Heart left ventricle (tissue), 16 donors: ENCODE results near the gene PCDHB13. TPM values are rescaled to one million over a fixed set of nuclear protein-coding genes. Genes with fewer than 3 reads are reported as not detected.
"Not testable (repeated sequence)": the region's sequence is repeated elsewhere in the genome, so short reads cannot be mapped to it uniquely, and the experiment has no call there.

Experiments
- ATAC-seq, 4 donors: fragments of 200-7000 bp; cut with Tn5 transposase; one replicate each; pipeline ENCODE4 v1.9.1; 2020 to 2022; ENCODE audit warnings: moderate library complexity in 4 of 4, mild to moderate bottlenecking in 3 of 4, moderate number of reproducible peaks in 1 of 4
- DNase-seq, 5 donors: peaks; one replicate each; pipeline ENCODE4 v3.0.0-alpha.2; 2020
- H3K27ac ChIP-seq, 12 donors: fragments of 200-600 bp; sonication (generic) in 4 of 12; one replicate each; pipeline versions ENCODE4 v1.5.0 to v1.8.0; 2016 to 2022; ENCODE audit warnings: mild to moderate bottlenecking in 2 of 12
- H3K27me3 ChIP-seq, 9 donors: fragments of 200-600 bp; sonication (generic) in 2 of 9; one replicate each; pipeline versions ENCODE4 v1.5.1 to v1.8.0; 2016 to 2022; ENCODE audit warnings: mild to moderate bottlenecking in 3 of 9
- H3K36me3 ChIP-seq, 9 donors: fragments of 200-600 bp; sonication (generic) in 2 of 9; one replicate each; pipeline versions ENCODE4 v1.5.0 to v1.8.0; 2018 to 2022; ENCODE audit warnings: mild to moderate bottlenecking in 2 of 9
- H3K4me1 ChIP-seq, 12 donors: fragments of 200-600 bp; sonication (generic) in 4 of 12; one replicate each; pipeline versions ENCODE4 v1.5.0 to v1.8.0; 2016 to 2022; ENCODE audit warnings: mild to moderate bottlenecking in 3 of 12
- H3K4me3 ChIP-seq, 12 donors: fragments of 200-600 bp; sonication (generic) in 4 of 12; one replicate each; pipeline versions ENCODE4 v1.5.0 to v1.8.0; 2017 to 2022; ENCODE audit warnings: mild to moderate bottlenecking in 9 of 12, moderate library complexity in 4 of 12
- H3K9me3 ChIP-seq, 12 donors: fragments of 200-600 bp; sonication (generic) in 4 of 12; one replicate each; pipeline versions ENCODE4 v1.5.0 to v1.8.0; 2016 to 2022; ENCODE audit warnings: mild to moderate bottlenecking in 1 of 12
- CTCF ChIP-seq, 12 donors: fragments of 200-600 bp; sonication (generic) in 4 of 12; IDR thresholded peaks; one replicate each; pipeline versions ENCODE4 v1.5.0 to v1.8.0; 2018 to 2022; ENCODE audit warnings: antibody characterized with exemption in 12 of 12, mild to moderate bottlenecking in 5 of 12
- POLR2A ChIP-seq, 2 donors: fragments of 450-650 bp; IDR thresholded peaks; one replicate each; pipeline ENCODE4 v1.6.1; 2017; ENCODE audit warnings: antibody characterized with exemption in 2 of 2, mild to moderate bottlenecking in 2 of 2, moderate library complexity in 2 of 2
- WGBS, 4 donors: extraction: QIAGEN DNeasy Blood & Tissue Kit in 2 of 4; methylation state at CpG; one replicate each; pipeline versions ENCODE4 v1.1.5 to v1.1.7; 2013 to 2018; 5-methylcytosine and 5-hydroxymethylcytosine counted together
- intact Hi-C, 10 donors: fragments of 100-400 bp; cut with DNase I; formaldehyde crosslinking; loops; one replicate each; pipeline versions ENCODE4 v1.11.1 to v1.14.2; 2022
- polyA plus RNA-seq, 2 donors: library from polyadenylated mRNA; stranded (reverse); fragments of 200-250 nt; gene quantifications; one replicate each; pipeline ENCODE4 v1.2.3, GENCODE V29; 2013
- total RNA-seq, 9 donors: library from RNA; depleted of rRNA in 2 of 9; stranded (reverse); fragments of >200 nt in 2 of 9; fragmentation: NEBNext Ultra II Directional in 3 of 9; extraction: Animal tissue kit (Norgen Biotek cat#: 25700) in 3 of 9; gene quantifications; one replicate each; pipeline versions ENCODE4 v1.1.0 to v1.2.4, GENCODE V29; 2016 to 2023
- donor health status: ischemic (EF 13 %, LVEDD 7.1; RV severe dilation, severe dysfunction).
- donor health status: healthy with polysubstance abuse.
- donor health status: DM: no; HTN: yes; CAD: no.
- donor health status: DM: no; HTN: no; CAD: no.
- donor health status: ischemic (EF 25% LVEDD 6.9; RV normal size, moderate dysfunction).
- donor health status: ischemic (EF 25% LVEDD 5.7; RV mildly dilated, moderate dysfunction).
- donor health status: healthy.
- donor health status: DM: yes; HTN: yes; CAD: no.
- donor health status: ischemic (EF 35%, LVEDD 5.7; RV mildly dilated, moderate dysfunction).
- donor health status: nonischemic (EF 11% LVEDD 7.7; RV severe dilation, severe dysfunction).
- donor health status: DM: yes; HTN: yes; CAD: no.
- donor health status: PGD.
- donor health status: ischemic (EF 29% LVEDD 5.4; RV normal size, mild dysfunction).
- donor health status: nonischemic (EF 23%, LVEDD 6.1; RV moderate dilation, normal function).

Gene PCDHB13
- total and polyA plus RNA-seq, 11 donors = 0.99 to 5.9 (median 3.6) TPM

- Histone ChIP-seq H3K27ac (no peak overlapping the region), H3K4me3 (peak overlapping the region in 9 of 12 donors; percentile 16 to 42 (median 29)), H3K9me3 (peaks cover 0 to 97% (median 85%) of the 10 kb centered on the region in 12 donors), H3K4me1 (peaks cover 0 to 3% (median 0%) of the 10 kb centered on the region in 12 donors), H3K36me3 (no peaks in the 10 kb centered on the region), H3K27me3 (peaks cover 0 to 7% (median 0%) of the 10 kb centered on the region in 9 donors)
- TF ChIP-seq POLR2A (IDR thresholded peaks at IDR 0.05) (no peak), CTCF (IDR thresholded peaks at IDR 0.05) (peak in 6 of 12 donors; percentile 13 to 38 (median 30))
- 4 to 7% (median 5%) methylated on average over 15 of the region's 15 CpGs for WGBS, 4 donors
- DNase-seq (no peak), ATAC-seq (no peak)
- intact Hi-C loops = loop anchor here in 1 of 10 donors (5.0 kb wide), 1 partner anchor 328 kb away; no protein-coding TSS in a partner anchor
Measured at GRCh38 chr5:141234109-141234667, 20.5 kb downstream of the PCDHB13 start.

- H3K27ac ChIP-seq, H3K4me3 ChIP-seq, H3K4me1 ChIP-seq, H3K27me3 ChIP-seq, H3K36me3 ChIP-seq, DNase-seq, intact Hi-C loops, ATAC-seq: not testable (repeated sequence)
- 20 to 32% (median 26%) methylated on average over 17 to 40 of the region's 40 CpGs for WGBS, 4 donors
- peaks cover 0 to 100% (median 93%) of the 10 kb centered on the region in 12 donors for H3K9me3 ChIP-seq
Measured at GRCh38 chr5:141235922-141236321, 22.2 kb downstream of the PCDHB13 start.

GRCh38 chr5:141236516-141237313 lies 23.0 kb downstream of the PCDHB13 start:
- WGBS, 4 donors = 12 to 27% (median 16%) methylated on average over 24 to 32 of the region's 32 CpGs
- TF ChIP-seq POLR2A (IDR thresholded peaks at IDR 0.05) = no peak
- no peak for TF ChIP-seq CTCF (IDR thresholded peaks at IDR 0.05)
- Histone ChIP-seq H3K4me3 (no peak overlapping the region), H3K27me3 (peaks cover 0 to 11% (median 4%) of the 10 kb centered on the region in 9 donors), H3K4me1 (peaks cover 0 to 3% (median 0%) of the 10 kb centered on the region in 12 donors), H3K9me3 (peaks cover 0 to 100% (median 93%) of the 10 kb centered on the region in 12 donors), H3K36me3 (no peaks in the 10 kb centered on the region), H3K27ac (no peak overlapping the region)
- DNase-seq (no peak), ATAC-seq (no peak)
- intact Hi-C loops = no loop called here

GRCh38 chr5:141241496-141241895 lies 27.8 kb downstream of the PCDHB13 start:
- H3K4me3 ChIP-seq = no peak overlapping the region
- intact Hi-C loops = loop anchor here in 5 of 10 donors (10.0 kb wide), 4 partner anchors 47 to 323 kb away; partner anchors contain the start of genes PCDHB10 (in 1 of the 5), PCDHB11 (in 1 of the 5), PCDHGA9 (in 1 of the 5) and PCDHGB6 (in 1 of the 5)

More at GRCh38 chr5:141241496-141241895, 27.8 kb downstream of the PCDHB13 start:
- 15 to 27% (median 19%) methylated on average over 4 to 43 of the region's 43 CpGs for WGBS, 4 donors
- no peak overlapping the region for H3K27ac ChIP-seq
- ATAC-seq = no peak
- TF ChIP-seq CTCF (IDR thresholded peaks at IDR 0.05) = no peak
- TF ChIP-seq POLR2A (IDR thresholded peaks at IDR 0.05) = no peak
- peaks cover 0 to 23% (median 4%) of the 10 kb centered on the region in 9 donors for H3K27me3 ChIP-seq
- H3K4me1 ChIP-seq = peaks cover 0 to 2% (median 0%) of the 10 kb centered on the region in 12 donors
- no peak for DNase-seq
- no peaks in the 10 kb centered on the region for H3K36me3 ChIP-seq
- peaks cover 0 to 100% (median 87%) of the 10 kb centered on the region in 12 donors for H3K9me3 ChIP-seq
